MCF 10A (cell line): Measurements from ENCODE around the gene OR10C1. TPM values are rescaled to one million over a fixed set of nuclear protein-coding genes. Genes with fewer than 3 reads are reported as not detected.

ENCODE experiments used
- BruUV-seq: library from RNA; stranded (reverse); fragments of 400-500 nt; replicated peaks from 2 replicates; lab custom pipeline; 2021; lab: Mats Ljungman, UMichigan
- CTCF ChIA-PET: fragments of 300-600 bp; sonication (Branson Sonifier 250); formaldehyde crosslinking; extraction: SDS; loops from one replicate; lab custom pipeline; 2021; ENCODE audit warnings: antibody characterized with exemption, inconsistent platforms; lab: Yijun Ruan, JAX
- POLR2A ChIA-PET: fragments of 300-600, 350-650 bp; sonication (Branson Sonifier 250); formaldehyde crosslinking; extraction: SDS; loops from one replicate; lab custom pipeline; 2020; ENCODE audit warnings: antibody characterized with exemption, inconsistent platforms; lab: Yijun Ruan, JAX
- DNase-seq: peaks from one replicate; pipeline ENCODE4 v3.0.0-alpha.2; 2018; ENCODE audit not compliant: unreplicated experiment
- H3K27ac Mint-ChIP-seq: one replicate; pipeline ENCODE4 v1.8.0; 2022; ENCODE audit warnings: mild to moderate bottlenecking, low read depth, mixed read lengths; ENCODE audit not compliant: unreplicated experiment
- H3K27me3 Mint-ChIP-seq: one replicate; pipeline ENCODE4 v1.8.0; 2022; ENCODE audit warnings: mixed read lengths; ENCODE audit not compliant: insufficient read depth, unreplicated experiment
- H3K36me3 Mint-ChIP-seq: one replicate; pipeline ENCODE4 v1.8.0; 2022; ENCODE audit warnings: mild to moderate bottlenecking, moderate library complexity, mixed read lengths; ENCODE audit not compliant: insufficient read depth, unreplicated experiment
- H3K4me1 Mint-ChIP-seq: one replicate; pipeline ENCODE4 v1.8.0; 2022; ENCODE audit warnings: mixed read lengths; ENCODE audit not compliant: insufficient read depth, unreplicated experiment
- H3K4me3 Mint-ChIP-seq: one replicate; pipeline ENCODE4 v1.8.0; 2022; ENCODE audit warnings: mild to moderate bottlenecking, moderate library complexity, mixed read lengths; ENCODE audit not compliant: unreplicated experiment
- H3K9me3 Mint-ChIP-seq: one replicate; pipeline ENCODE4 v1.8.0; 2022; ENCODE audit warnings: mixed read lengths; ENCODE audit not compliant: unreplicated experiment
- intact Hi-C: fragments of 100-400 bp; cut with micrococcal nuclease; formaldehyde crosslinking; loops from 2 replicates; pipeline ENCODE4 v1.14.1; 2022
- total RNA-seq: library from RNA; stranded (reverse); gene quantifications from 2 replicates; pipeline ENCODE4 v1.2.3, GENCODE V29; 2022
- TF ChIP-seq, protein P1 (sequence below): fragments of 200-600 bp; IDR thresholded peaks from one replicate; pipeline ENCODE4 v1.8.0; 2022; ENCODE audit warnings: antibody characterized with exemption, mild to moderate bottlenecking; ENCODE audit not compliant: unreplicated experiment

The OR10C1 gene
- total RNA-seq, 1 experiment from 2014 or later, result not detected

DNA sequence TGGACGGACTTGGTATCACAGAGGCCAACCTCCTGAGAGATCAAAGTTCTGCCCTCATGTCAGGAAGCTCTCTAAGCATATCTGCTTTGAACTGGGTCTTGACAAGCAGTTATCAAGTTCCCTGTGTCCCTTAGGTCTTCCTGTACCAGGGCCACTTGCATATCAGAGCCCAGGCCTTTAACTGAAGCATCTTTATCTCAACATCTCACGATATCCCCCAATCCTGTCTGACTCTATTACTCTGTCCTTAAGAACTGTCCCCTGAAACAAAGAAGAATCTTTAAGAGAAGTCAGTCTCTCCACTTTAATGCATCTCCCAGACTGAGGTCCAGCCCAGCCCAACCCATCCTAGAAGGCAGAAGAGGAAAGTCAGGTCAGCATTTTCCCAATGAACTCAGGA, 40.5 kb downstream of the OR10C1 start:
- no peak for DNase-seq
- Mint-ChIP-seq H3K9me3 (no peaks in the 10 kb centered on the region), H3K4me1 (no peaks in the 10 kb centered on the region), H3K27ac (no peak overlapping the region), H3K36me3 (no peaks in the 10 kb centered on the region), H3K4me3 (no peak overlapping the region), H3K27me3 (no peaks in the 10 kb centered on the region)
- TF ChIP-seq, protein P1, sequence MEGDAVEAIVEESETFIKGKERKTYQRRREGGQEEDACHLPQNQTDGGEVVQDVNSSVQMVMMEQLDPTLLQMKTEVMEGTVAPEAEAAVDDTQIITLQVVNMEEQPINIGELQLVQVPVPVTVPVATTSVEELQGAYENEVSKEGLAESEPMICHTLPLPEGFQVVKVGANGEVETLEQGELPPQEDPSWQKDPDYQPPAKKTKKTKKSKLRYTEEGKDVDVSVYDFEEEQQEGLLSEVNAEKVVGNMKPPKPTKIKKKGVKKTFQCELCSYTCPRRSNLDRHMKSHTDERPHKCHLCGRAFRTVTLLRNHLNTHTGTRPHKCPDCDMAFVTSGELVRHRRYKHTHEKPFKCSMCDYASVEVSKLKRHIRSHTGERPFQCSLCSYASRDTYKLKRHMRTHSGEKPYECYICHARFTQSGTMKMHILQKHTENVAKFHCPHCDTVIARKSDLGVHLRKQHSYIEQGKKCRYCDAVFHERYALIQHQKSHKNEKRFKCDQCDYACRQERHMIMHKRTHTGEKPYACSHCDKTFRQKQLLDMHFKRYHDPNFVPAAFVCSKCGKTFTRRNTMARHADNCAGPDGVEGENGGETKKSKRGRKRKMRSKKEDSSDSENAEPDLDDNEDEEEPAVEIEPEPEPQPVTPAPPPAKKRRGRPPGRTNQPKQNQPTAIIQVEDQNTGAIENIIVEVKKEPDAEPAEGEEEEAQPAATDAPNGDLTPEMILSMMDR, result no peak
- CTCF ChIA-PET, result interaction anchor here (1.0 kb wide), 1 partner anchor 108 kb away, joined by 3 read pairs; no protein-coding TSS in a partner anchor
- POLR2A ChIA-PET, result no interaction called here
- intact Hi-C loops, result no loop called here
- no TSS peak for BruUV-seq

DNA sequence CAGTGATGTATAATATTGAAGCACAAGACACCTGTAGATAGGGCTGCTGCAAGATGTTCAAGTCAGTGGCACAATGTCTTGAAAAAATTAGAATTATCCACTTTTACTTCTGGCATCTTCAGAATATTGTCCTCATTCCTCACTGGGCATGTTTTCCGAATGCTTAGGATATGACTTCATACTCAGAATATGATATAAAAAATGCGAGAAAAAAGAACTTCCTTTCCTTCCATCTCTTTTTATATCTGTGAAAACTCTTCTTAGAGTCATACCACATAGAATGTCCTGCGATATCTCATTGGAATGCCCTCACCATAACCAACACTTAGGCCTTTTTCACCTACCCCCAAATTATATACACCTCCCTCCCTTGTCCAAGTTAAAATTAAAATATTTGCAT, 44.1 kb downstream of the OR10C1 start:
- POLR2A ChIA-PET, result no interaction called here
- CTCF ChIA-PET, result no interaction called here
- H3K4me1 Mint-ChIP-seq, result peaks cover 4% of the 10 kb centered on the region
- no TSS peak for BruUV-seq
- no peaks in the 10 kb centered on the region for H3K36me3 Mint-ChIP-seq
- H3K9me3 Mint-ChIP-seq, result no peaks in the 10 kb centered on the region
- TF ChIP-seq, protein P1, result no peak
- peaks cover 13% of the 10 kb centered on the region for H3K27me3 Mint-ChIP-seq
- intact Hi-C loops, result no loop called here
- DNase-seq, result no peak
- no peak overlapping the region for H3K4me3 Mint-ChIP-seq
- no peak overlapping the region for H3K27ac Mint-ChIP-seq

DNA sequence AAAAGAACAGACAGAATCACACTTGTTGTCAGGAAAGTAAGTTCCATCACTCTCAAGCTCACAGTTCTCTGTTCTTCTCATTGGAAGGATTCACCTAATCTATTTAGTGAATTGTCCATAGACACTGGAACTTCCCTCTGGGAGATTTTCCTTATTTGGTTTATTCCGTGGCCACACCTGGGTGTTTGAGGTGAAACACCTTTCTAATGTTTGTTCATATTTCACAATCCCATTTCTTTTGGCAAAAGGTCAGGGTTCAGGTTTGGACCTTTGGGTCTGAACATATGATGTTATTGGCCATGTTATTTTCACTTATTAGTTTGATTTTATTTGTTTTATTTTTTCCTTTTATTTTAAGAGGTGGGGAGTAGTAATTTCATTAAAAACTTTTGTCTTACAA, 44.6 kb downstream of the OR10C1 start:
- Mint-ChIP-seq H3K27ac (no peak overlapping the region), H3K9me3 (no peaks in the 10 kb centered on the region), H3K27me3 (peaks cover 13% of the 10 kb centered on the region), H3K36me3 (no peaks in the 10 kb centered on the region), H3K4me1 (peaks cover 4% of the 10 kb centered on the region), H3K4me3 (no peak overlapping the region)
- intact Hi-C loops, result no loop called here
- no TSS peak for BruUV-seq
- TF ChIP-seq, protein P1, result no peak
- ChIA-PET POLR2A (no interaction called here), CTCF (no interaction called here)
- no peak for DNase-seq

DNA sequence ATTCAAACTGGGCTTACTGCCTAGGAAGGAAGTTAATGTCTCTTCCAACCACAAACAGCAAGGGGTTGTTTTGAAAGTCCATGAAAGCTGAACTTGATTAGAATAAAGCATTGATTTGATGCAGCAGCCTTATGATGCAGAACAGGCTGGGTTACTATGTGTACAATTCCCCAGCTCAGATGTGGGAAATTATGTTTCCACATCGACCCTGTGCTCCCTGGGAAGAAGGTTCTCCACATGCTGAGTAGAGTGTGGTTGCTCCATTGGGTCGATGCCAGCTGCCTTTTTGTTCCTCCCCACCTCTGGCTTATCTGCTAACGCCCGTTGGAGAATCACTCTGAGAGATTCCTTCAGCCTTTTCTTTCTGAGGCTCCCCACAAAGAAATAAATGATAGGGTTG, 47.5 kb downstream of the OR10C1 start:
- ChIA-PET POLR2A (no interaction called here), CTCF (no interaction called here)
- Mint-ChIP-seq H3K4me1 (peaks cover 4% of the 10 kb centered on the region), H3K4me3 (no peak overlapping the region), H3K9me3 (no peaks in the 10 kb centered on the region), H3K36me3 (no peaks in the 10 kb centered on the region), H3K27ac (no peak overlapping the region), H3K27me3 (peaks cover 13% of the 10 kb centered on the region)
- intact Hi-C loops, result no loop called here
- DNase-seq, result no peak
- TF ChIP-seq, protein P1, result no peak
- BruUV-seq, result no TSS peak
